Astrocyte (in vitro differentiated cells and primary cell): ENCODE results near the gene MYO1C. TPM values are rescaled to one million over a fixed set of nuclear protein-coding genes. Genes with fewer than 3 reads are reported as not detected.
A peak's percentile ranks its signal among the peaks of the same experiment; 100 is the strongest.

ENCODE experiments used
- DNase-seq: peaks from one replicate; pipeline ENCODE4 v3.0.0-alpha.2; 2010; ENCODE audit warnings: low read depth
- FAIRE-seq: peaks from 2 replicates; lab custom pipeline; 2011; peaks lifted over from hg19 to GRCh38; lab: Jason Lieb, UNC
- H2AFZ ChIP-seq: 2 replicates; pipeline ENCODE4 v1.6.0; 2012; ENCODE audit warnings: low read depth, low read length, inconsistent platforms
- H3K27ac ChIP-seq: 2 replicates; pipeline ENCODE4 v1.5.1; 2011; ENCODE audit warnings: low read depth, low read length, inconsistent platforms
- H3K27me3 ChIP-seq: 2 replicates; pipeline ENCODE4 v1.6.0; 2011; ENCODE audit warnings: low read length, inconsistent platforms; ENCODE audit not compliant: insufficient read depth
- H3K36me3 ChIP-seq: 2 replicates; pipeline ENCODE4 v1.5.1; 2011; ENCODE audit warnings: low read length, inconsistent platforms; ENCODE audit not compliant: insufficient read depth
- H3K4me1 ChIP-seq: 2 replicates; pipeline ENCODE4 v1.5.1; 2011; ENCODE audit warnings: low read length, inconsistent platforms; ENCODE audit not compliant: insufficient read depth
- H3K4me2 ChIP-seq: 2 replicates; pipeline ENCODE4 v1.6.0; 2012; ENCODE audit warnings: low read length, inconsistent platforms
- H3K4me3 ChIP-seq: 2 replicates; pipeline ENCODE4 v1.5.1; 2011; ENCODE audit warnings: low read depth, mild to moderate bottlenecking, low read length, inconsistent platforms; ENCODE audit not compliant: insufficient read depth
- H3K79me2 ChIP-seq: 2 replicates; pipeline ENCODE4 v1.6.0; 2012; ENCODE audit warnings: mild to moderate bottlenecking, low read length, inconsistent platforms; ENCODE audit not compliant: insufficient read depth
- H3K9ac ChIP-seq: 2 replicates; pipeline ENCODE4 v1.6.0; 2012; ENCODE audit warnings: mild to moderate bottlenecking, low read length, inconsistent platforms
- H3K9me3 ChIP-seq: 2 replicates; pipeline ENCODE4 v1.5.1; 2012; ENCODE audit warnings: low read depth, mild to moderate bottlenecking, low read length, inconsistent platforms; ENCODE audit not compliant: insufficient read depth
- H4K20me1 ChIP-seq: 2 replicates; pipeline ENCODE4 v1.6.0; 2012; ENCODE audit warnings: low read length, inconsistent platforms; ENCODE audit not compliant: insufficient read depth
- H3K27ac Mint-ChIP-seq: one replicate; pipeline ENCODE4 v1.8.0; 2021; ENCODE audit warnings: mild to moderate bottlenecking, mixed read lengths; ENCODE audit not compliant: unreplicated experiment
- H3K27me3 Mint-ChIP-seq: one replicate; pipeline ENCODE4 v1.8.0; 2021; ENCODE audit warnings: low read depth, mixed read lengths; ENCODE audit not compliant: unreplicated experiment
- H3K36me3 Mint-ChIP-seq: one replicate; pipeline ENCODE4 v1.8.0; 2021; ENCODE audit warnings: low read depth, mixed read lengths; ENCODE audit not compliant: unreplicated experiment
- H3K4me1 Mint-ChIP-seq: one replicate; pipeline ENCODE4 v1.8.0; 2021; ENCODE audit warnings: low read depth, mixed read lengths; ENCODE audit not compliant: unreplicated experiment
- H3K4me3 Mint-ChIP-seq: one replicate; pipeline ENCODE4 v1.8.0; 2021; ENCODE audit warnings: mild to moderate bottlenecking, moderate library complexity, mixed read lengths; ENCODE audit not compliant: unreplicated experiment
- H3K9me3 Mint-ChIP-seq: one replicate; pipeline ENCODE4 v1.8.0; 2021; ENCODE audit warnings: mild to moderate bottlenecking, mixed read lengths; ENCODE audit not compliant: unreplicated experiment
- EZH2 ChIP-seq: IDR thresholded peaks from 2 replicates; pipeline ENCODE4 v1.6.1; 2012; ENCODE audit warnings: mild to moderate bottlenecking, low read length, inconsistent platforms; ENCODE audit not compliant: insufficient read depth
- total RNA-seq: library from RNA; stranded (reverse); gene quantifications from 2 replicates; pipeline ENCODE4 v1.2.1, GENCODE V29; 2021
- TF ChIP-seq, protein P1 (sequence below): IDR thresholded peaks from 2 replicates; pipeline ENCODE4 v1.5.1; 2011; ENCODE audit warnings: low read depth, mild to moderate bottlenecking, inconsistent platforms, low read length, moderate library complexity; ENCODE audit not compliant: insufficient read depth

Gene MYO1C
- total RNA-seq, 1 donor from 2014 or later = 132 TPM

DNA sequence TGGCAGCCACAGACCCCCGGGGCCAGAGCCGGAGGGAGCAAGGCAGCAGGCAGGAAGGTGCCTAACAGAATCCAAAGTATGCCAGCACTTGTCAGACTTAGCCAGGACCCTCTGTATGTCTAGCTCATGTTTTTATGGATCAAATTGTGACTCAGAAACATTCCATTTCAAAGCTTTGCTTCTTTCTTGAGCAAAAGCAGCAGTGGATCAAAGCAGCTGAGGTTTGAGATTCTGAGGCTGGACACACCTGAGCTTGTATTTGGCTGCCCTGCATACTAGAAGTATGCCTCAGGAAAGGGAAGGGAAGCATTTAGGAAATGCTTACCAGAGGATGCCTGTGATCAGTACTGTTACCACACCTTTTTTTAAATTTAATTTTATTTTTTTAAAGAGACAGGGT lies 5.7 kb upstream of the MYO1C start:
- no peak overlapping the region for H2AFZ ChIP-seq
- no peaks in the 10 kb centered on the region for H3K4me1 ChIP-seq
- no peak for DNase-seq
- TF ChIP-seq, protein P1, sequence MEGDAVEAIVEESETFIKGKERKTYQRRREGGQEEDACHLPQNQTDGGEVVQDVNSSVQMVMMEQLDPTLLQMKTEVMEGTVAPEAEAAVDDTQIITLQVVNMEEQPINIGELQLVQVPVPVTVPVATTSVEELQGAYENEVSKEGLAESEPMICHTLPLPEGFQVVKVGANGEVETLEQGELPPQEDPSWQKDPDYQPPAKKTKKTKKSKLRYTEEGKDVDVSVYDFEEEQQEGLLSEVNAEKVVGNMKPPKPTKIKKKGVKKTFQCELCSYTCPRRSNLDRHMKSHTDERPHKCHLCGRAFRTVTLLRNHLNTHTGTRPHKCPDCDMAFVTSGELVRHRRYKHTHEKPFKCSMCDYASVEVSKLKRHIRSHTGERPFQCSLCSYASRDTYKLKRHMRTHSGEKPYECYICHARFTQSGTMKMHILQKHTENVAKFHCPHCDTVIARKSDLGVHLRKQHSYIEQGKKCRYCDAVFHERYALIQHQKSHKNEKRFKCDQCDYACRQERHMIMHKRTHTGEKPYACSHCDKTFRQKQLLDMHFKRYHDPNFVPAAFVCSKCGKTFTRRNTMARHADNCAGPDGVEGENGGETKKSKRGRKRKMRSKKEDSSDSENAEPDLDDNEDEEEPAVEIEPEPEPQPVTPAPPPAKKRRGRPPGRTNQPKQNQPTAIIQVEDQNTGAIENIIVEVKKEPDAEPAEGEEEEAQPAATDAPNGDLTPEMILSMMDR = no peak
- TF ChIP-seq EZH2 = no peak
- H3K36me3 Mint-ChIP-seq = peaks cover 4% of the 10 kb centered on the region
- H3K9me3 Mint-ChIP-seq = no peaks in the 10 kb centered on the region
- no peak overlapping the region for H3K4me2 ChIP-seq
- H3K36me3 ChIP-seq = no peaks in the 10 kb centered on the region
- H3K4me1 Mint-ChIP-seq = peaks cover 7% of the 10 kb centered on the region
- no peaks in the 10 kb centered on the region for H3K27me3 Mint-ChIP-seq
- no peaks in the 10 kb centered on the region for H3K27me3 ChIP-seq
- H3K4me3 ChIP-seq = no peak overlapping the region
- H3K4me3 Mint-ChIP-seq = no peak overlapping the region
- no peak for FAIRE-seq
- H3K27ac ChIP-seq = no peak overlapping the region
- no peaks in the 10 kb centered on the region for H3K9me3 ChIP-seq
- H3K9ac ChIP-seq = no peak overlapping the region
- H3K27ac Mint-ChIP-seq = peak overlapping the region; percentile 12
- H3K79me2 ChIP-seq = no peaks in the 10 kb centered on the region
- H4K20me1 ChIP-seq = no peaks in the 10 kb centered on the region

GRCh38 chr17:1497831-1498230 lies 5.3 kb upstream of the MYO1C start:
- no peak overlapping the region for H3K4me2 ChIP-seq
- Mint-ChIP-seq H3K27me3 (no peaks in the 10 kb centered on the region), H3K4me3 (no peak overlapping the region), H3K9me3 (no peaks in the 10 kb centered on the region), H3K36me3 (peaks cover 4% of the 10 kb centered on the region), H3K27ac (peak overlapping the region; percentile 12), H3K4me1 (peaks cover 7% of the 10 kb centered on the region)
- TF ChIP-seq EZH2 = no peak
- TF ChIP-seq, protein P1 = no peak
- no peaks in the 10 kb centered on the region for H3K27me3 ChIP-seq
- H4K20me1 ChIP-seq = no peaks in the 10 kb centered on the region
- no peak overlapping the region for H2AFZ ChIP-seq
- H3K79me2 ChIP-seq = no peaks in the 10 kb centered on the region
- no peak overlapping the region for H3K9ac ChIP-seq
- no peaks in the 10 kb centered on the region for H3K4me1 ChIP-seq
- DNase-seq = no peak
- FAIRE-seq = no peak
- no peak overlapping the region for H3K27ac ChIP-seq
- H3K36me3 ChIP-seq = no peaks in the 10 kb centered on the region
- H3K4me3 ChIP-seq = no peak overlapping the region
- H3K9me3 ChIP-seq = no peaks in the 10 kb centered on the region

DNA sequence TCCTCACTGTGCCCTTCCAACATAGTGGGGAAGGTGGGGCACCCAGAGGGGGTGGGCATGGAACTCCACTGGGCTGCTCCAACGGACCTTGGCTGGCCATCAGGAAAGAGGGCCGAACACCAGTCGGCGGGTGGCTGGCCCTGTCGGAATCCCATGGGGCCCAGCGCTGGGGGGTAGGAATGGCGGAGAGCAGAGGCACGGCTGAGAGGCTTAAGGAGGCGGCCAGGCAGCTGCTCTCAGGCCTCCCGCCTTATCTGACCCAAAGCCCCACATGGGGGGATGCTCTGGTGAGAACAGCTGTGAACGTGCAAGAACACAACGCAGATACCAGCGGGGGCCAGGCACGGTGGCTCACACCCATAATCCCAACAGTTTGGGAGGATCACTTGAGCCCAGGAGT lies 4.4 kb upstream of the MYO1C start:
- Histone ChIP-seq H4K20me1 (no peaks in the 10 kb centered on the region), H3K79me2 (no peaks in the 10 kb centered on the region), H2AFZ (no peak overlapping the region), H3K27ac (no peak overlapping the region), H3K4me2 (no peak overlapping the region), H3K9ac (no peak overlapping the region), H3K4me1 (peaks cover 4% of the 10 kb centered on the region), H3K9me3 (no peaks in the 10 kb centered on the region), H3K27me3 (no peaks in the 10 kb centered on the region), H3K4me3 (no peak overlapping the region), H3K36me3 (no peaks in the 10 kb centered on the region)
- DNase-seq (no peak), FAIRE-seq (no peak)
- H3K9me3 Mint-ChIP-seq = no peaks in the 10 kb centered on the region
- no peak overlapping the region for H3K4me3 Mint-ChIP-seq
- H3K4me1 Mint-ChIP-seq = peaks cover 7% of the 10 kb centered on the region
- TF ChIP-seq, protein P1 = no peak
- TF ChIP-seq EZH2 = no peak
- H3K27me3 Mint-ChIP-seq = no peaks in the 10 kb centered on the region
- no peak overlapping the region for H3K27ac Mint-ChIP-seq
- peaks cover 4% of the 10 kb centered on the region for H3K36me3 Mint-ChIP-seq
